ENCODE results near the gene SBK1.
A peak's percentile ranks its signal among the peaks of the same experiment; 100 is the strongest.

The SBK1 gene

DNA sequence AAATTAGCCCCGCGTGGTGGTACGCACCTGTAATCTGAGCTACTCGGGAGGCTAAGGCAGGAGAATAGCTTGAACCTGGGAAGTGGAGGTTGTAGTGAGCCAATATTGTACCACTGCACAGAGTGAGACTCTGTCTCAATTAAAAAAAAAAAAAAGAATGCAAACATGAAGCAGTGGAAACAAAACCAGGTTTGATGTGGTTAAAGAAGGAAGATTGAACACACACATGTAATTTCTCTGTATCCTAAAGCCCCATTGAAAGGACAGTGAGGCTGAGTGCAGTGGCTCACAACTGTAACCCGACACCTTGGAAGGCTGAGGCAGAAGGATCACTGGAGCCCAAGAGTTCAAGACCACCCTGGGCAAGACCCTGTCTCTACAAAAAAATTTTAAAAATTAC, 26.5 kb upstream of the SBK1 start:
- no peak overlapping the region for H3K4me3 ChIP-seq (ENCODE audit: low read depth, low read length)
- in situ Hi-C loops (cut with HindIII; ENCODE audit: low sequenced_read_pairs), result no loop called here
- DNase-seq (ENCODE audit: low read depth), result no peak
- no peak for TF ChIP-seq CTCF (IDR thresholded peaks at IDR 0.05; ENCODE audit: low read depth, low read length, missing control alignments)

GRCh38 chr16:28267356-28267755, 25.0 kb upstream of the SBK1 start:
- DNase-seq (ENCODE audit: low read depth), result no peak
- H3K4me3 ChIP-seq (ENCODE audit: low read depth, low read length), result no peak overlapping the region
- in situ Hi-C loops (cut with HindIII; ENCODE audit: low sequenced_read_pairs), result no loop called here
- no peak for TF ChIP-seq CTCF (IDR thresholded peaks at IDR 0.05; ENCODE audit: low read depth, low read length, missing control alignments)

GRCh38 chr16:28273511-28273910, 18.8 kb upstream of the SBK1 start:
- DNase-seq (ENCODE audit: low read depth), result no peak
- no peak overlapping the region for H3K4me3 ChIP-seq (ENCODE audit: low read depth, low read length)
- in situ Hi-C loops (cut with HindIII; ENCODE audit: low sequenced_read_pairs), result no loop called here
- no peak for TF ChIP-seq CTCF (IDR thresholded peaks at IDR 0.05; ENCODE audit: low read depth, low read length, missing control alignments)

DNA sequence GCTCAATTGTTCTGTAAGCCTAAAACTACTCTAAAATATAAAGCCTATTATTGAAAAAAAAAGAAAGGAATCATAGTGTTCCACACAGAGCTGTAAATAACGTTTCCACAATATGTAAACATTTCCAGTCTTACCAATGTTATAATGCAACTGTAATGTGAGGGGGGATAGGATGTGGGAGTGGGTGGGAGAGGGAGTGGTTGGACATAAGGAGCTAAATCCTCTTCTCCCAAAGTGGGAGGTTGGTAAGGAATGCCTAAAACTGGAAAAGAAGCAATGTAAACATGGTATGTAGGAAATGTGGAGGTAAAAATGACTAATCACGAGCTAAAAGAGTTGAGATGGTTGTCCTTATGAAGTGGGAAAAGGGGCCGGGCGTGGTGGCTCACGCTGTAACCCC, 17.6 kb upstream of the SBK1 start:
- in situ Hi-C loops (cut with HindIII; ENCODE audit: low sequenced_read_pairs), result no loop called here
- TF ChIP-seq CTCF (IDR thresholded peaks at IDR 0.05; ENCODE audit: low read depth, low read length, missing control alignments), result no peak
- no peak for DNase-seq (ENCODE audit: low read depth)
- no peak overlapping the region for H3K4me3 ChIP-seq (ENCODE audit: low read depth, low read length)

DNA sequence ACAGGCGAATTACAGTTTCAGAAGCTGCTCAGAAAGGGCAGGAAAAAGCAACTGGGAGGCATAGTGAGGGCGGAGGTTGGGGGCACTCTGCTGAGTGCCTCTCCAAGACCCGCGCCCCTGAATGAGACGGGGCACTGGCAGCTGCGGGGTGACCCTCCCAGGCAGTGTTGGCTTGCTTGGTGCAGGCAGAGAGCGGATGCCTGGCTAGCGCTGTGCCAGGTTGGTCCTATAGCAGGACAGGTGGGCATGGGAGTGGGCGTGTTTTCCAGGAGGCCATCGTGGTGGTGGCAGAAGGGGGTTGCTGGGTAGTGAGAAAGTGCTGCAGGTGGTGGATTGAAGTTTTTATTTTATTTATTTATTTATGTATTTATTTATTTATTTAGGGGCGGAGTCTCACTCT, 16.0 kb upstream of the SBK1 start:
- no peak for DNase-seq (ENCODE audit: low read depth)
- TF ChIP-seq CTCF (IDR thresholded peaks at IDR 0.05; ENCODE audit: low read depth, low read length, missing control alignments), result no peak
- in situ Hi-C loops (cut with HindIII; ENCODE audit: low sequenced_read_pairs), result no loop called here
- no peak overlapping the region for H3K4me3 ChIP-seq (ENCODE audit: low read depth, low read length)

GRCh38 chr16:28277537-28278388, 14.6 kb upstream of the SBK1 start:
- peak; percentile 54 for DNase-seq (ENCODE audit: low read depth)
- in situ Hi-C loops (cut with HindIII; ENCODE audit: low sequenced_read_pairs), result no loop called here
- peak overlapping the region; percentile 48 for H3K4me3 ChIP-seq (ENCODE audit: low read depth, low read length)
- TF ChIP-seq CTCF (IDR thresholded peaks at IDR 0.05; ENCODE audit: low read depth, low read length, missing control alignments), result peak; percentile 87

All from astrocyte of the cerebellum (primary cell).